Measurements from ENCODE around the gene AMT.

DNA sequence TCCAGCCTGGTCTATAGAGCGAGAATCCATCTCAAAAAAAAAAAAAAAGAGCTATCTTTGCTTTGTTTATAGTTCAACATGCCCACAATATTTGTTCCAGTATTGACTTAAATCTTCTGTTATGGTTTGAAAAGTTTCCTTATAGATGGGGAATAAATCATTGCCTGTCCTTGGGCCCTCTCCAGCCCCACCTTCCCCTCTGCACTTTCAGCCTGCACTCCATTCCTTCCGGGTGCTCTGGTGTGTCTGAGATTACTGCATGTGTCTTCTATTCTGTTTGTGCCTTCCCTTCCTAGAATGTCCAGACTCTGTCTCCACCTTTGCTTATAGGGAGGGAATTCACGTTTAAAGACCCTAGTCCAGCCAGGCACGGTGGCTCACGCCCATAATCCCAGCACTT is 38.9 kb downstream of the AMT start:
- TF ChIP-seq, protein P1, sequence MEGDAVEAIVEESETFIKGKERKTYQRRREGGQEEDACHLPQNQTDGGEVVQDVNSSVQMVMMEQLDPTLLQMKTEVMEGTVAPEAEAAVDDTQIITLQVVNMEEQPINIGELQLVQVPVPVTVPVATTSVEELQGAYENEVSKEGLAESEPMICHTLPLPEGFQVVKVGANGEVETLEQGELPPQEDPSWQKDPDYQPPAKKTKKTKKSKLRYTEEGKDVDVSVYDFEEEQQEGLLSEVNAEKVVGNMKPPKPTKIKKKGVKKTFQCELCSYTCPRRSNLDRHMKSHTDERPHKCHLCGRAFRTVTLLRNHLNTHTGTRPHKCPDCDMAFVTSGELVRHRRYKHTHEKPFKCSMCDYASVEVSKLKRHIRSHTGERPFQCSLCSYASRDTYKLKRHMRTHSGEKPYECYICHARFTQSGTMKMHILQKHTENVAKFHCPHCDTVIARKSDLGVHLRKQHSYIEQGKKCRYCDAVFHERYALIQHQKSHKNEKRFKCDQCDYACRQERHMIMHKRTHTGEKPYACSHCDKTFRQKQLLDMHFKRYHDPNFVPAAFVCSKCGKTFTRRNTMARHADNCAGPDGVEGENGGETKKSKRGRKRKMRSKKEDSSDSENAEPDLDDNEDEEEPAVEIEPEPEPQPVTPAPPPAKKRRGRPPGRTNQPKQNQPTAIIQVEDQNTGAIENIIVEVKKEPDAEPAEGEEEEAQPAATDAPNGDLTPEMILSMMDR (IDR thresholded peaks at IDR 0.05), result no peak
- TF ChIP-seq POLR2A (IDR thresholded peaks at IDR 0.05) (no peak), EP300 (IDR thresholded peaks at IDR 0.05) (no peak)

All from tibial nerve (tissue), 4 donors.